Measurements from ENCODE around the gene ANKRD33B.

- TF ChIP-seq POLR2AphosphoS5 (IDR thresholded peaks at IDR 0.05; ENCODE audit: low read depth, low read length) (no peak), POLR2A (IDR thresholded peaks at IDR 0.05; ENCODE audit: low read depth, low read length) (no peak), TAF1 (IDR thresholded peaks at IDR 0.05; ENCODE audit: borderline replicate concordance, low read depth, low read length) (no peak)
Observed at GRCh38 chr5:10705747-10706146, 141.9 kb downstream of the ANKRD33B start.
